Subcutaneous adipose tissue (tissue), 4 donors: ENCODE results near the gene NPFFR1. TPM values are rescaled to one million over a fixed set of nuclear protein-coding genes. Genes with fewer than 3 reads are reported as not detected.

Experiments used
- total RNA-seq, 4 donors: library from RNA; depleted of rRNA; stranded (reverse); fragments of >200 nt; gene quantifications; one replicate each; pipeline ENCODE4 v1.1.0, GENCODE V29; 2016
- TF ChIP-seq, protein P1 (sequence below): fragments of 450-650 bp; IDR thresholded peaks from one replicate; pipeline ENCODE4 v1.5.1; 2016; ENCODE audit warnings: low read depth, mild to moderate bottlenecking, control low read depth, antibody characterized with exemption, moderate library complexity

Gene NPFFR1
- total RNA-seq, 4 donors from 2014 or later = not detected

DNA sequence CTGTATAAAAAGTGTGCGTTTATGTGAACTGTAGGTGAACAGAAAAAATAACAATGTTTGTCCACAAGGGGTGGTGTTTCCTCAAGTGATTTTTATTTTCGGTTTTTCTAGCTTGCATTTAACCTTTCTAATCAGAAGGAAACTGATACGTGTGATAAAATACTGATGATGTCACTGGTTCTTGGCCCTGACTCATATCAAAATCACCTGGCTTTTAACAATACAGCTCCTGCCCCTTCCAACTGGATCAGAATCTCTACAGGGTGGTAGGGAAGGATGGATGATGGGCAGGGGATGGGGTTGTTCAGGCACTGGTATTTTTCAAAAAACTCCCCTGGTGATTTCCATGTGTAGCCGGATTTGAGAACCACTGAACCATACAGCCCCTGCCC is 10.9 kb downstream of the NPFFR1 start:
- TF ChIP-seq, protein P1, sequence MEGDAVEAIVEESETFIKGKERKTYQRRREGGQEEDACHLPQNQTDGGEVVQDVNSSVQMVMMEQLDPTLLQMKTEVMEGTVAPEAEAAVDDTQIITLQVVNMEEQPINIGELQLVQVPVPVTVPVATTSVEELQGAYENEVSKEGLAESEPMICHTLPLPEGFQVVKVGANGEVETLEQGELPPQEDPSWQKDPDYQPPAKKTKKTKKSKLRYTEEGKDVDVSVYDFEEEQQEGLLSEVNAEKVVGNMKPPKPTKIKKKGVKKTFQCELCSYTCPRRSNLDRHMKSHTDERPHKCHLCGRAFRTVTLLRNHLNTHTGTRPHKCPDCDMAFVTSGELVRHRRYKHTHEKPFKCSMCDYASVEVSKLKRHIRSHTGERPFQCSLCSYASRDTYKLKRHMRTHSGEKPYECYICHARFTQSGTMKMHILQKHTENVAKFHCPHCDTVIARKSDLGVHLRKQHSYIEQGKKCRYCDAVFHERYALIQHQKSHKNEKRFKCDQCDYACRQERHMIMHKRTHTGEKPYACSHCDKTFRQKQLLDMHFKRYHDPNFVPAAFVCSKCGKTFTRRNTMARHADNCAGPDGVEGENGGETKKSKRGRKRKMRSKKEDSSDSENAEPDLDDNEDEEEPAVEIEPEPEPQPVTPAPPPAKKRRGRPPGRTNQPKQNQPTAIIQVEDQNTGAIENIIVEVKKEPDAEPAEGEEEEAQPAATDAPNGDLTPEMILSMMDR = no peak

DNA sequence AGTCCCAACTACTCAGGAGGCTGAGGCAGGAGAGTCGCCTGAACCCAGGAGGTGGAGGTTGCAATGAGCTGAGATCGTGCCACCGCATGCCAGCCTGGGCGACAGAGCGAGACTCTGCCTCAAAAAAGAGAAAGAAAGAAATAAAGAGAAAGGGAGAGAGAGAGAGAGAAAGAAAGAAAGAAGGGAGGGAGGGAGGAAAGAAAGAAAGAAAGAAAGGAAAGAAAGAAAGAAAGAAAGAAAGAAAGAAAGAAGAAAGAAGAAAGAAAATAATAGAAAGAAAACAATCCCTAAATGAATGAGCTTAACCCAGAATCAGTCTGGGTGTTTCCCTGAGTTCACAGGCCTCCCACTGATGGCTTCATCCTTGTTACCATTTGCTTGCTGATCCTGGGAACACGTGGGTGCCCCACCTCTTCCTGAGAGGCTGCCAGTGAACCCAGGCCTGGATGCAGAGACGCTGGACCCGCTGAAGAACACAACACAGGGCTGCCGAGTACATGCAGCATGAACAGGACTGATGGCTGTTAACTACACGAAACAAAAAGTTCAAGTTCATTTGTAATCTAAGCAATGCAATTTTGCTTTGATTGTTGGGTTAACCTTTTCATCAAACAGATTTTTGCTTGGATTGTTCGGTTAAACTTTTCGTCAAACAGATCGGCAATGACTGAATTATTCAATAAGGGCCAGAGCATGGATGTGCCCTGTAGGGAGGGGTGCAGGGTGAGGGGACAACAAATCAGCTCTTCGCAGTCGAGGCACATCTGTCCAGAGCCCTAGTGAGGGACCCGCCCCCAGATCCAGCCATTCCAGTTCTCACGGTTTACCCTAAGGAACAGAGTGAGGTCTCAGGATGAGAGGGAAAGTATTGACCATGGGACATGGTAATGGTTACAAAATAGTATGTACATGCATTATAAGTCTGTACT is 11.5 kb downstream of the NPFFR1 start:
- TF ChIP-seq, protein P1 = no peak

DNA sequence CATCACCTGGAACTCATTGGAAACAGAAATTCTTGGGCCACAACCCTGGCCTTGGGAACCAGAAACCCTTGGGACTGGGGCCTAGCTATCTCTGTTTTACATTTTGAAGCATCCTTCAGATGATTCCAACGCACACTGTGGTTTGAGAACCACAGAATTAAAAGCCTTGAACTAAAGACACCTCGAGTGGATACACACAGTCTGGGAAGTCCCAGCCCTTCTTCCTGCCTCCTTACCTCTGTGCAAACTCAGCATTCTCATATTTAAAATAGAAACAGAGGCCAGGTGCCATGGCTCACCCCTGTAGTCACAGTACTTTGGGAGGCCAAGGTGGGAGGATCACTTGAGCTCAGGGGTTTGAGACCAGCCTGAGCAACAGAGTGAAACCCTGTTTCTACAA is 12.9 kb downstream of the NPFFR1 start:
- TF ChIP-seq, protein P1 = no peak

DNA sequence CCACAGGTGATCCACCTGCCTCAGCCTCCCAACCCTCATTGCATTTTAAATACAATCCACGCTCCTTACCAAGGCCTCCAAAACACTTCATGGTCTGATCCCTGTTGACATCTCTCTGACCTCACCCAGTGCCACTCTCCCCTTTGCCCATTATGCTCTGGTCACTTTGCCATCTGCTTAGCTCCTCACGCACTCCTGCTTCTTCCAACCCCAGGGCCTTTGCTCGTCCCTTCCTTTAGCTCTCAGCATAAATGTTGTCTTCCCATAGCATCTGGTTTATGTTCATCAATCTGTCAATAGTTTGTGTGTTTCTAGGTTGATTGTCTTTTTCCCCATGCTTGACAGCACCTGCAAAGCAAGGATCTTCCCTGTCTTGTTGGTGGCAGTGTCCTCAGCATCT is 14.1 kb downstream of the NPFFR1 start:
- TF ChIP-seq, protein P1 = no peak

DNA sequence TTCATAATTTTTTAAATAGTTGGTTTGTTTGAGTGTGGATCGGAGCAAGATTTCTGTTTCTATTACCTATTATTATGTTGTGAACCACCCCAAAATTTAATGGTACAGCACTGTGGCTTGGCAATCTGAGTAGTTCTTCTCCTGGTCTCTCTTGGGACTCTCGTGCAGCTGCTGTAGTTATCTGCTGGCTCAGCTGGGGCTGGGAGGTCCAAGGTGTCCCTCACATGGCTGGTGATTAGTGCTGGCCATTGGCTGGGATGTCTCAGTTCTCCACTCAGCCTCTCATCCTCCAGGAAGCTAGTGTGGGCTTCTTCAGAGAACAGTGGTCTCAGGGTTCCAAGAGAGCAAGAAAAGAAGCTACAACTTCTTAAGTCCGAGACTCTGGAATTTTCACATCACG is 15.4 kb downstream of the NPFFR1 start:
- TF ChIP-seq, protein P1 = no peak

DNA sequence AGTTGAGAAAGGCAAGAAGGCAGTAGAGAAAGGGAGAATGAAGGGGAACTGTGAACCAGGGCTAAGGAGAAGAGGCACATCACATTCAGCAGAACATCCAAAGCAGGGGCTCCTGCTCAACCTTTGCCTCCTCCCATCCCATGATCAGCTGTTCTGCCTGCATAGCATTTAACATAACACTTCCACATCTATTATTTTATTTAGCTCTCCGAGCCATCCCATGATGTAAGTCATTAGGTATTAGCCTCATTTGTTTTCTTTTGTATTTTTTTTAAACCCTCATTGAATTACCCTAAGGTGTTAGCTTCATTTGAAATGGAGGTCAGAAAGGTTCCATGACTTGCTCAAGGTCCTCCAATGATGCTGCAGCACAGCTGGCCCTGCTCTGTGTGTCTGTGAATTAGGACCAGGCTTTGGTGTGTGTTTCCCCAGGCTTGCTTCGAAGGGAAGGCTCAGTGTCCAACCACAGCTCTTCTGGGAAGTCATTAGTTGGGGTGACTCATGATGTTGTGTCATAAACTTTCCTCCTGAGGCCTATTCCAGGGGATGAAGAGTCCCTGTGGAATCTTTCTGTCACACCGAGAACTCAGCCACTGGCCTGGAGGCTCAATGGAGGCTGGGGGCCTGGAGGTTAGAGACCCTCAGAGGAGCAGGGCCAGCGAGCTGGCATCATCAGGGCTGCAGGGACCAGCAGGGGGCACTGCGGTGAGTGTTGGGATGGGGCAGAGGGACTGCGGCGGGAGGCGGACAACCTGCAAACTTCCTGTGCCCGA is 16.5 kb downstream of the NPFFR1 start:
- TF ChIP-seq, protein P1 = no peak

DNA sequence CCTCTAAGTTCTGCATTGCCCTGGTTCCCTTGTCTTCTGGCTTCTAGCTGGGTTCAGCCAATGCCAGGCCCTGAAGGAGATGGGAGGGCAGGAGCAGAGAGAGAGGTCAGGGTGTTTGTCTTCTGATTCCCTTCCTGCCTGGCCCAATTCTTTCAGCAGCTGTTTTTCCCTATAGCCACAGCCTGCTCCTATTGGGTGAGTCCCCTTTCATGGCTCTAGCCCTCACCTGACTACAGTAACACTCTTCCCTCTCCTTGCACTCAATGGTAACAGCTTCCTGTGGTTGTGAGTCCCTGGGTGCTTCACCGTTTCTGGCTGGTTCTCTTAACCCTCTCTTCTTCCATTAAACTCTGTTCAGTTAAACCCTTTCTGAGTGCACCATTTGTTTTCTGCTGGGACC is 17.1 kb downstream of the NPFFR1 start:
- TF ChIP-seq, protein P1 = no peak
